HCT116 (cell line): Measurements from ENCODE around the gene KRT2. TPM values are rescaled to one million over a fixed set of nuclear protein-coding genes. Genes with fewer than 3 reads are reported as not detected.

Experiments used
- ATAC-seq: fragments of 200-7000 bp; cut with Tn5 transposase; 2 replicates; pipeline ENCODE4 v1.9.1; 2020; ENCODE audit warnings: mild to moderate bottlenecking, moderate library complexity
- BruUV-seq: library from RNA; stranded (reverse); fragments of 400-500 nt; replicated peaks from 2 replicates; lab custom pipeline; 2021; lab: Mats Ljungman, UMichigan
- CTCF ChIA-PET: fragments of 300-600 bp; sonication (Branson Sonifier 250); formaldehyde crosslinking; loops from one replicate; lab custom pipeline; 2021; ENCODE audit warnings: antibody characterized with exemption; lab: Charles Lee
- POLR2A ChIA-PET: fragments of 300-600, 350-600 bp; sonication (Branson Sonifier 250); formaldehyde crosslinking; loops from one replicate; lab custom pipeline; 2021; ENCODE audit warnings: antibody characterized with exemption; lab: Charles Lee
- RAD21 ChIA-PET, 2 experiments: fragments of 300-600 bp; sonication (Branson Sonifier 250); formaldehyde crosslinking; loops; one replicate each; lab custom pipeline; 2023; ENCODE audit warnings: low total read pairs in 2 of 2; ENCODE audit not compliant: uncharacterized antibody in 2 of 2, unreplicated experiment in 2 of 2, low non-redundant PET in 1 of 2; lab: Charles Lee
- DNase-seq: peaks from one replicate; pipeline ENCODE4 v3.0.0-alpha.2; 2010; ENCODE audit warnings: low read depth, low spot score
- H2AFZ ChIP-seq: fragments of 200-600 bp; shearing (Covaris generic), sonication (generic); 2 replicates; pipeline ENCODE4 v1.6.1; 2017; ENCODE audit warnings: low read depth, mixed run types, mixed read lengths, antibody characterized with exemption, low read length; ENCODE audit not compliant: poor library complexity, severe bottlenecking
- H3K27ac ChIP-seq: 2 replicates; pipeline ENCODE4 v1.5.1; 2012; ENCODE audit warnings: low read depth, low read length
- H3K27me3 ChIP-seq: fragments of 200-600 bp; sonication (generic); 2 replicates; pipeline ENCODE4 v1.6.1; 2016; ENCODE audit warnings: mixed run types, low read length, mixed read lengths; ENCODE audit not compliant: insufficient read depth
- H3K36me3 ChIP-seq, 2 experiments: fragments of 200-500 bp in 1 of 2; fragments of 200-600 bp in 1 of 2; sonication (Bioruptor generic) in 1 of 2; sonication (generic) in 1 of 2; 2 replicates each; pipeline versions ENCODE4 v1.5.1 to v1.6.1; 2014 to 2016; ENCODE audit warnings: low read length in 2 of 2, inconsistent platforms in 1 of 2, mixed read lengths in 1 of 2, mixed run types in 1 of 2; ENCODE audit not compliant: insufficient read depth in 2 of 2, control insufficient read depth in 1 of 2
- H3K4me1 ChIP-seq, 2 experiments: fragments of 200-600 bp in 1 of 2; sonication (generic) in 1 of 2; 2 replicates each; pipeline versions ENCODE4 v1.5.1 to v1.6.1; 2012 to 2017; ENCODE audit warnings: low read length in 2 of 2, inconsistent platforms in 1 of 2, mild to moderate bottlenecking in 1 of 2, mixed read lengths in 1 of 2, mixed run types in 1 of 2, moderate library complexity in 1 of 2; ENCODE audit not compliant: insufficient read depth in 2 of 2, control insufficient read depth in 1 of 2
- H3K4me2 ChIP-seq: fragments of 200-600 bp; sonication (generic); 2 replicates; pipeline ENCODE4 v1.6.1; 2017; ENCODE audit warnings: mixed run types, low read length, mixed read lengths
- H3K4me3 ChIP-seq, 2 experiments: fragments of 200-600 bp in 1 of 2; sonication (generic) in 1 of 2; replicated peaks in 1 of 2; 2 replicates each; pipeline ENCODE4 v1.5.1; 2011 to 2016; ENCODE audit warnings: low read length in 2 of 2, control low read depth in 1 of 2, low read depth in 1 of 2, mild to moderate bottlenecking in 1 of 2, mixed read lengths in 1 of 2, mixed run types in 1 of 2
- H3K79me2 ChIP-seq: fragments of 200-600 bp; sonication (generic); 2 replicates; pipeline ENCODE4 v1.6.1; 2017; ENCODE audit warnings: mild to moderate bottlenecking, mixed run types, low read length, moderate library complexity, mixed read lengths; ENCODE audit not compliant: insufficient read depth
- H3K9ac ChIP-seq: fragments of 200-600 bp; sonication (generic); 2 replicates; pipeline ENCODE4 v1.6.1; 2016; ENCODE audit warnings: low read length, mixed read lengths
- H3K9me2 ChIP-seq: fragments of 200-600 bp; sonication (generic), shearing (Covaris generic); 2 replicates; pipeline ENCODE4 v1.6.1; 2017; ENCODE audit warnings: mixed run types, mild to moderate bottlenecking, moderate library complexity; ENCODE audit not compliant: insufficient read depth
- H3K9me3 ChIP-seq, 2 experiments: fragments of 200-500 bp in 1 of 2; fragments of 200-600 bp in 1 of 2; sonication (Bioruptor generic) in 1 of 2; sonication (generic) in 1 of 2; 2 replicates each; pipeline ENCODE4 v1.6.1; 2014 to 2017; ENCODE audit warnings: low read length in 2 of 2, mixed read lengths in 2 of 2, inconsistent platforms in 1 of 2, low read depth in 1 of 2, mild to moderate bottlenecking in 1 of 2, mixed run types in 1 of 2, moderate library complexity in 1 of 2; ENCODE audit not compliant: control insufficient read depth in 1 of 2, insufficient read depth in 1 of 2
- H4K20me1 ChIP-seq: fragments of 200-600 bp; sonication (generic), shearing (Covaris generic); 2 replicates; pipeline ENCODE4 v1.6.1; 2017; ENCODE audit warnings: mixed run types, mild to moderate bottlenecking, moderate library complexity; ENCODE audit not compliant: insufficient read depth
- EZH2phosphoT487 ChIP-seq: fragments of 200-600 bp; IDR thresholded peaks from 2 replicates; pipeline ENCODE4 v1.6.1; 2018; ENCODE audit warnings: antibody characterized with exemption, borderline replicate concordance
- FOSL1 ChIP-seq: IDR thresholded peaks from 2 replicates; pipeline ENCODE4 v1.6.1; 2012; ENCODE audit warnings: low read depth
- JUND ChIP-seq: IDR thresholded peaks from 2 replicates; pipeline ENCODE4 v1.6.1; 2012
- POLR2A ChIP-seq: IDR thresholded peaks from 2 replicates; pipeline ENCODE4 v1.7.0; 2011; ENCODE audit warnings: borderline replicate concordance; ENCODE audit not compliant: insufficient read depth, insufficient read length; ENCODE audit errors: extremely low read depth
- SIN3A ChIP-seq: IDR thresholded peaks from 2 replicates; pipeline ENCODE4 v1.6.1; 2012; ENCODE audit warnings: low read depth
- TCF7L2 ChIP-seq: IDR thresholded peaks from 2 replicates; pipeline ENCODE4 v1.7.0; 2011; ENCODE audit warnings: borderline replicate concordance, inconsistent platforms; ENCODE audit not compliant: insufficient read depth, insufficient read length; ENCODE audit errors: extremely low read depth
- ZFX ChIP-seq: fragments of 450-650 bp; IDR thresholded peaks from 2 replicates; pipeline ENCODE4 v1.6.1; 2017
- intact Hi-C: fragments of 100-400 bp; cut with micrococcal nuclease; formaldehyde crosslinking; loops from 2 replicates; pipeline ENCODE4 v1.10.0; 2022
- total RNA-seq: library from RNA; stranded (reverse); gene quantifications from one replicate; pipeline ENCODE4 v1.2.1, GENCODE V29; 2021; ENCODE audit not compliant: unreplicated experiment
- TF ChIP-seq, protein P1 (sequence below): IDR thresholded peaks from 2 replicates; pipeline ENCODE4 v1.6.1; 2012; ENCODE audit warnings: low read depth
- TF ChIP-seq, protein P2 (sequence below): IDR thresholded peaks from 2 replicates; pipeline ENCODE4 v1.6.1; 2012
- TF ChIP-seq, protein P3 (sequence below): IDR thresholded peaks from 2 replicates; pipeline ENCODE4 v1.6.1; 2011; ENCODE audit warnings: mild to moderate bottlenecking, low read length, moderate library complexity; ENCODE audit not compliant: insufficient replicate concordance; ENCODE audit errors: extremely low read depth
- TF ChIP-seq, protein P4 (sequence below), 3 experiments: fragments of 200-600 bp in 1 of 3; sonication (generic) in 1 of 3; IDR thresholded peaks in 2 of 3; conservative IDR thresholded peaks in 1 of 3; 2 replicates each; pipeline ENCODE4 v1.5.1; 2012 to 2017; ENCODE audit warnings: low read depth in 2 of 3, low read length in 2 of 3, antibody characterized with exemption in 1 of 3, borderline replicate concordance in 1 of 3, control low read depth in 1 of 3, mild to moderate bottlenecking in 1 of 3, mixed read lengths in 1 of 3, mixed run types in 1 of 3, moderate library complexity in 1 of 3; ENCODE audit not compliant: insufficient read depth in 1 of 3

KRT2 gene
- total RNA-seq, 1 experiment from 2014 or later = not detected

DNA sequence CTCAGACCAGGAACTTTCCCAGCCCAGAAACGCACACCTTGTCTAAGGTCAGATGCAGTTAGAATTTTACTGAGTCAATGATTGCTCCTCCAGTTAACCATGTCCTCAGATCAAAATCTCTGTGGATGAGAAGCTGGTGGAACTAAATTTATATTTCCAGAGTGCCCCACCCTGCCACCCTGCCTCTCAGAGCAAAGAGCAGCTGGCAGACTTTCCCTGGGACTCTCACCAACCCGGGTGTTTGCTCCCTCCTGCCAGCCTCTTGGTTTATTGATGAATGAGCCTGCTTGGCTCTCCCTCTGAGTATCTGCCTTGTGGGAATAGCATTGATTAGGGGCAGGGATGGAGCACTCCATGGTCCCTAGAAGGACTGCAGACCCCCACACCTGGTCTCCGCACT is 34.1 kb upstream of the KRT2 start:
- no peaks in the 10 kb centered on the region for H3K9me2 ChIP-seq

DNA sequence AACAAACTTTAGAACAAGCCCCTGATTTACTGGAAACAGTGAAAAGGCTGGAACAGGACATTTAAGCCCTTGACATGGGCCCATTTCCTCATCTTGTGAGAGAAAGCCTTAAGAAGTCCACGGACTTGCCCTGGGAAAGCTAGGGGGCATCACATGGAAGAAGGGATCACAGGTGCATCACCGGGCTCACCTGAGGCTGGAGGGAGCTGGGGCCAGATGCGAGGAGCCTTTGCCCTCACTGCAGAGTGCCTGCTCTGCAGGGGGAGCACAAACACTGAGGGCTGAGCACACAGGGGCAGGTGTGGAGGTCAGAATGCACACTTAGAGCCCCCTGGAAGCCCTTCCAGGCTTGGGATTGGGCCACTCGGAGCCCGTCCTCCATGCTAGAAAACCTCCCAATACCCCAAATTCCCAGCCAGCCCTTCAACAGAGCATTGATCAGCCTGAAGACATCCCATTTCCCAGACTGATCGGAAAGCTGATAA is 33.4 kb upstream of the KRT2 start:
- BruUV-seq = no TSS peak
- CTCF ChIA-PET = interaction anchor here (1.0 kb wide), 1 partner anchor 185 kb away, joined by 3 read pairs; no protein-coding TSS in a partner anchor
- H3K36me3 ChIP-seq = no peaks in the 10 kb centered on the region
- H3K27me3 ChIP-seq = no peaks in the 10 kb centered on the region
- no peaks in the 10 kb centered on the region for H4K20me1 ChIP-seq
- intact Hi-C loops = no loop called here
- H3K4me1 ChIP-seq = peaks cover 2 to 17% of the 10 kb centered on the region in 2 experiments; a peak in 3 of 4 replicates
- no peak overlapping the region for H3K4me3 ChIP-seq
- no peaks in the 10 kb centered on the region for H3K9me3 ChIP-seq
- DNase-seq = no peak
- H3K9me2 ChIP-seq = no peaks in the 10 kb centered on the region
- no peaks in the 10 kb centered on the region for H3K79me2 ChIP-seq
- POLR2A ChIA-PET = interaction anchor here (0.7 kb wide), 1 partner anchor 353 kb away, joined by 3 read pairs; no protein-coding TSS in a partner anchor
- ATAC-seq = no peak
- no peak overlapping the region for H3K27ac ChIP-seq
- RAD21 ChIA-PET = no interaction called here
- H3K9ac ChIP-seq = no peak overlapping the region
- no peak overlapping the region for H3K4me2 ChIP-seq
- no peak overlapping the region for H2AFZ ChIP-seq
- TF ChIP-seq, protein P1, sequence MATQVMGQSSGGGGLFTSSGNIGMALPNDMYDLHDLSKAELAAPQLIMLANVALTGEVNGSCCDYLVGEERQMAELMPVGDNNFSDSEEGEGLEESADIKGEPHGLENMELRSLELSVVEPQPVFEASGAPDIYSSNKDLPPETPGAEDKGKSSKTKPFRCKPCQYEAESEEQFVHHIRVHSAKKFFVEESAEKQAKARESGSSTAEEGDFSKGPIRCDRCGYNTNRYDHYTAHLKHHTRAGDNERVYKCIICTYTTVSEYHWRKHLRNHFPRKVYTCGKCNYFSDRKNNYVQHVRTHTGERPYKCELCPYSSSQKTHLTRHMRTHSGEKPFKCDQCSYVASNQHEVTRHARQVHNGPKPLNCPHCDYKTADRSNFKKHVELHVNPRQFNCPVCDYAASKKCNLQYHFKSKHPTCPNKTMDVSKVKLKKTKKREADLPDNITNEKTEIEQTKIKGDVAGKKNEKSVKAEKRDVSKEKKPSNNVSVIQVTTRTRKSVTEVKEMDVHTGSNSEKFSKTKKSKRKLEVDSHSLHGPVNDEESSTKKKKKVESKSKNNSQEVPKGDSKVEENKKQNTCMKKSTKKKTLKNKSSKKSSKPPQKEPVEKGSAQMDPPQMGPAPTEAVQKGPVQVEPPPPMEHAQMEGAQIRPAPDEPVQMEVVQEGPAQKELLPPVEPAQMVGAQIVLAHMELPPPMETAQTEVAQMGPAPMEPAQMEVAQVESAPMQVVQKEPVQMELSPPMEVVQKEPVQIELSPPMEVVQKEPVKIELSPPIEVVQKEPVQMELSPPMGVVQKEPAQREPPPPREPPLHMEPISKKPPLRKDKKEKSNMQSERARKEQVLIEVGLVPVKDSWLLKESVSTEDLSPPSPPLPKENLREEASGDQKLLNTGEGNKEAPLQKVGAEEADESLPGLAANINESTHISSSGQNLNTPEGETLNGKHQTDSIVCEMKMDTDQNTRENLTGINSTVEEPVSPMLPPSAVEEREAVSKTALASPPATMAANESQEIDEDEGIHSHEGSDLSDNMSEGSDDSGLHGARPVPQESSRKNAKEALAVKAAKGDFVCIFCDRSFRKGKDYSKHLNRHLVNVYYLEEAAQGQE = no peak
- TF ChIP-seq SIN3A (no peak), EZH2phosphoT487 (no peak), FOSL1 (no peak), TCF7L2 (no peak), POLR2A (no peak), ZFX (no peak), JUND (no peak)
- TF ChIP-seq, protein P2, sequence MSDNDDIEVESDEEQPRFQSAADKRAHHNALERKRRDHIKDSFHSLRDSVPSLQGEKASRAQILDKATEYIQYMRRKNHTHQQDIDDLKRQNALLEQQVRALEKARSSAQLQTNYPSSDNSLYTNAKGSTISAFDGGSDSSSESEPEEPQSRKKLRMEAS = no peak
- TF ChIP-seq, protein P3, sequence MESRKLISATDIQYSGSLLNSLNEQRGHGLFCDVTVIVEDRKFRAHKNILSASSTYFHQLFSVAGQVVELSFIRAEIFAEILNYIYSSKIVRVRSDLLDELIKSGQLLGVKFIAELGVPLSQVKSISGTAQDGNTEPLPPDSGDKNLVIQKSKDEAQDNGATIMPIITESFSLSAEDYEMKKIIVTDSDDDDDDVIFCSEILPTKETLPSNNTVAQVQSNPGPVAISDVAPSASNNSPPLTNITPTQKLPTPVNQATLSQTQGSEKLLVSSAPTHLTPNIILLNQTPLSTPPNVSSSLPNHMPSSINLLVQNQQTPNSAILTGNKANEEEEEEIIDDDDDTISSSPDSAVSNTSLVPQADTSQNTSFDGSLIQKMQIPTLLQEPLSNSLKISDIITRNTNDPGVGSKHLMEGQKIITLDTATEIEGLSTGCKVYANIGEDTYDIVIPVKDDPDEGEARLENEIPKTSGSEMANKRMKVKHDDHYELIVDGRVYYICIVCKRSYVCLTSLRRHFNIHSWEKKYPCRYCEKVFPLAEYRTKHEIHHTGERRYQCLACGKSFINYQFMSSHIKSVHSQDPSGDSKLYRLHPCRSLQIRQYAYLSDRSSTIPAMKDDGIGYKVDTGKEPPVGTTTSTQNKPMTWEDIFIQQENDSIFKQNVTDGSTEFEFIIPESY = no peak
- TF ChIP-seq, protein P4, sequence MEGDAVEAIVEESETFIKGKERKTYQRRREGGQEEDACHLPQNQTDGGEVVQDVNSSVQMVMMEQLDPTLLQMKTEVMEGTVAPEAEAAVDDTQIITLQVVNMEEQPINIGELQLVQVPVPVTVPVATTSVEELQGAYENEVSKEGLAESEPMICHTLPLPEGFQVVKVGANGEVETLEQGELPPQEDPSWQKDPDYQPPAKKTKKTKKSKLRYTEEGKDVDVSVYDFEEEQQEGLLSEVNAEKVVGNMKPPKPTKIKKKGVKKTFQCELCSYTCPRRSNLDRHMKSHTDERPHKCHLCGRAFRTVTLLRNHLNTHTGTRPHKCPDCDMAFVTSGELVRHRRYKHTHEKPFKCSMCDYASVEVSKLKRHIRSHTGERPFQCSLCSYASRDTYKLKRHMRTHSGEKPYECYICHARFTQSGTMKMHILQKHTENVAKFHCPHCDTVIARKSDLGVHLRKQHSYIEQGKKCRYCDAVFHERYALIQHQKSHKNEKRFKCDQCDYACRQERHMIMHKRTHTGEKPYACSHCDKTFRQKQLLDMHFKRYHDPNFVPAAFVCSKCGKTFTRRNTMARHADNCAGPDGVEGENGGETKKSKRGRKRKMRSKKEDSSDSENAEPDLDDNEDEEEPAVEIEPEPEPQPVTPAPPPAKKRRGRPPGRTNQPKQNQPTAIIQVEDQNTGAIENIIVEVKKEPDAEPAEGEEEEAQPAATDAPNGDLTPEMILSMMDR (IDR thresholded peaks at IDR 0.05 in 2 of 3, conservative IDR thresholded peaks at IDR 0.05 in 1 of 3; ENCODE audit: borderline replicate concordance in 1 of 3, insufficient read depth in 1 of 3, low read depth in 2 of 3, low read length in 2 of 3) = no peak

More for the DNA sequence above, 34.1 kb upstream of the KRT2 start:
- Histone ChIP-seq H3K36me3 (no peaks in the 10 kb centered on the region), H3K79me2 (no peaks in the 10 kb centered on the region), H3K27me3 (no peaks in the 10 kb centered on the region), H3K9me3 (no peaks in the 10 kb centered on the region), H2AFZ (no peak overlapping the region), H4K20me1 (no peaks in the 10 kb centered on the region), H3K4me1 (peaks cover 2 to 17% of the 10 kb centered on the region in 2 experiments; a peak in 3 of 4 replicates), H3K27ac (no peak overlapping the region), H3K4me3 (no peak overlapping the region), H3K9ac (no peak overlapping the region), H3K4me2 (no peak overlapping the region)
- no TSS peak for BruUV-seq
- RAD21 ChIA-PET = no interaction called here
- ATAC-seq = no peak
- POLR2A ChIA-PET = no interaction called here
- intact Hi-C loops = no loop called here
- DNase-seq = no peak
- TF ChIP-seq SIN3A = no peak
- CTCF ChIA-PET = interaction anchor here (1.0 kb wide), 1 partner anchor 185 kb away, joined by 3 read pairs; no protein-coding TSS in a partner anchor
